Measurements from ENCODE around the gene ZDHHC24.

GRCh38 chr11:66473608-66474515 lies 72.0 kb downstream of the ZDHHC24 start:
- TF ChIP-seq CTCF (IDR thresholded peaks at IDR 0.05; ENCODE audit: poor library complexity, severe bottlenecking) (no peak), RAD21 (conservative IDR thresholded peaks at IDR 0.05) (no peak)
